ENCODE data around the gene DGCR2. TPM values are rescaled to one million over a fixed set of nuclear protein-coding genes. Genes with fewer than 3 reads are reported as not detected.

Gene DGCR2
- total and polyA plus RNA-seq, 2 donors from 2014 or later, result 37.5 to 67.7 TPM

DNA sequence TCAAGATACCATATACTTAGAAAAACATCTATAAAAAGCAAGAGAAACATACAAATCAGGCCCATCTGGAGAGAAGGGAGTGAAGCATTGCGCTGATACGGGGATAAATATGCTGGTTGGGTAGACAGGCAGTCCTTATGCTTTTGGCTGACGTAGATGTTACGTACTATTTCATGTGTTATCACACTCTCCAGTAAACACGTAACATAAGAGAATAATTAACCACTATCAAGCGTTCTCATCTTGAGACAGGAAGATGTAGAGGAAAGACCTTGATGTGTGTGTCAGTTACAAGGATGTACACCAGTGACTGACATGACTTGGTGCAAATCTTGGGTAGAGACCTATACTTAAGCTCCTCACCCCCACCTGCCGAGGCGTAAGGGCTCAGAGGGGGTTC is 99.5 kb downstream of the DGCR2 start:
- Histone ChIP-seq H3K9me3 (ENCODE audit: control insufficient read depth in 2 of 3, insufficient read depth in 1 of 3, low read length in 3 of 3) (no peaks in the 10 kb centered on the region), H3K4me3 (ENCODE audit: low read length in 3 of 3) (no peak overlapping the region), H3K9ac (ENCODE audit: low read length in 3 of 3) (no peak overlapping the region), H3K36me3 (ENCODE audit: control insufficient read depth in 2 of 3, insufficient read depth in 3 of 3, low read length in 3 of 3) (no peaks in the 10 kb centered on the region), H3K4me1 (ENCODE audit: control insufficient read depth in 2 of 3, insufficient read depth in 2 of 3, low read depth in 1 of 3, low read length in 3 of 3) (no peaks in the 10 kb centered on the region), H3K27me3 (ENCODE audit: control insufficient read depth, insufficient read depth, low read length) (no peaks in the 10 kb centered on the region), H3K27ac (ENCODE audit: low read depth in 2 of 2, low read length in 2 of 2) (no peak overlapping the region)
- intact Hi-C loops (cut with DNase I), result no loop called here
- FAIRE-seq, result no peak
- no peak for DNase-seq
- no peak for TF ChIP-seq CTCF (IDR thresholded peaks at IDR 0.05; ENCODE audit: borderline replicate concordance, extremely low read depth, insufficient read depth)

GRCh38 chr22:19019679-19020032 is 102.6 kb downstream of the DGCR2 start:
- FAIRE-seq (no peak), DNase-seq (peak in 1 of 5 donors; percentile 39)
- no peaks in the 10 kb centered on the region for H3K36me3 ChIP-seq (ENCODE audit: control insufficient read depth in 2 of 3, insufficient read depth in 3 of 3, low read length in 3 of 3)
- no peaks in the 10 kb centered on the region for H3K27me3 ChIP-seq (ENCODE audit: control insufficient read depth, insufficient read depth, low read length)
- no peak for TF ChIP-seq CTCF (IDR thresholded peaks at IDR 0.05; ENCODE audit: borderline replicate concordance, extremely low read depth, insufficient read depth)
- no peak overlapping the region for H3K27ac ChIP-seq (ENCODE audit: low read depth in 2 of 2, low read length in 2 of 2)
- H3K4me3 ChIP-seq (ENCODE audit: low read length in 3 of 3), result no peak overlapping the region
- no peaks in the 10 kb centered on the region for H3K4me1 ChIP-seq (ENCODE audit: control insufficient read depth in 2 of 3, insufficient read depth in 2 of 3, low read depth in 1 of 3, low read length in 3 of 3)
- no peak overlapping the region for H3K9ac ChIP-seq (ENCODE audit: low read length in 3 of 3)
- intact Hi-C loops (cut with DNase I), result no loop called here
- no peaks in the 10 kb centered on the region for H3K9me3 ChIP-seq (ENCODE audit: control insufficient read depth in 2 of 3, insufficient read depth in 1 of 3, low read length in 3 of 3)

DNA sequence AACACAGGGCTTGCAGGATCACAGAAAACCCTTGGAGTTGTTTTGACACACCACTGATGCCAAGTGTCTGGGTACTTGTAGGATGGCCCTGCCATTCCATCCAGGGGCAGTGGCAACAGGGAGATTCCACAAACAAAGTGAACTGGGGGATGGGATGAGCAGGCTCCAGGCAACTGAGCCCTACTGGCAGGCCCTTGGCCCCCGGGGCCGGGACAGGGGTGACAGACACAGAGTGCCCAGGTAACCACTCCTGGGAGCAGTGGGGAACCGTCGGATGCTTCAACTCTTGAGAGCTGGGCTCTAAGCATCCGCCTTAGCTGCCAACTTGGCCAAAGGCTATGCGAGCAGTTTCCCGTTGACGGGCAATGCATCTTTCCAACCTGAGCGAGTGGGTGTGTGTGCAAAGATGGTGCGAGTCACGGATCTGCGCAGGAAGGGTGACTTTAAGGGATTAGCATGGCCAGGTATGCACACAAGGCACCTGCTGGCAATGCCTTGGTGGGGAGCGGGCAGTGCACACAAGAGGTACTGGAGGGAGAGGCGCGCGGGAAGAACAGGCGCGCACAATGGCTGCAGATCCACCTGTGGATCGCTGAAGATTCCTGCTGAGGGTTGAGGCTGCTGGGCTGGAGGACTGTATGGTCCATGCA is 103.1 kb downstream of the DGCR2 start:
- H3K27ac ChIP-seq (ENCODE audit: low read depth in 2 of 2, low read length in 2 of 2), result no peak overlapping the region
- no peaks in the 10 kb centered on the region for H3K9me3 ChIP-seq (ENCODE audit: control insufficient read depth in 2 of 3, insufficient read depth in 1 of 3, low read length in 3 of 3)
- no peaks in the 10 kb centered on the region for H3K36me3 ChIP-seq (ENCODE audit: control insufficient read depth in 2 of 3, insufficient read depth in 3 of 3, low read length in 3 of 3)
- no peak for TF ChIP-seq CTCF (IDR thresholded peaks at IDR 0.05; ENCODE audit: borderline replicate concordance, extremely low read depth, insufficient read depth)
- no peaks in the 10 kb centered on the region for H3K4me1 ChIP-seq (ENCODE audit: control insufficient read depth in 2 of 3, insufficient read depth in 2 of 3, low read depth in 1 of 3, low read length in 3 of 3)
- no peak for FAIRE-seq
- no peak overlapping the region for H3K9ac ChIP-seq (ENCODE audit: low read length in 3 of 3)
- H3K4me3 ChIP-seq (ENCODE audit: low read length in 3 of 3), result no peak overlapping the region
- H3K27me3 ChIP-seq (ENCODE audit: control insufficient read depth, insufficient read depth, low read length), result no peaks in the 10 kb centered on the region
- DNase-seq, result no peak
- intact Hi-C loops (cut with DNase I), result no loop called here

DNA sequence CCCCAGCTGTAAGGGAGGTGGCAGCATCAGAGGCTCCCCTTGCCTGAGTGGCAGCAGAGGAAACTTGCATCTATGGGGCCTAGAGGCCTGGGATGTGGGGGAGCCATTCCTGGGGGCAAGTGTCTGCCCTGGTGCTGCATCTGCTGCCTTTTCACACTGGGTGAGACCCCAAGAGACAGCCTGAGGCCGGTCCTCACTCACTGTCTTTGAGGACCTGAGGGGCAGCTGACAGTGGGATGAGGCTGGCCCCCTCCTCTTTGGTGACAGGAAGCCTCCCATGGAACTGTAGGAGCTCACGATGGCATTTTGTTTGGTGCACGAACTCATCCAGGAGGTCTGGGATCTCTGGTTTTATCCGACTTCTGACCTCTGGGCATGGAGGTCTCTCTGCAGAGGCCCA is 104.0 kb downstream of the DGCR2 start:
- no peaks in the 10 kb centered on the region for H3K4me1 ChIP-seq (ENCODE audit: control insufficient read depth in 2 of 3, insufficient read depth in 2 of 3, low read depth in 1 of 3, low read length in 3 of 3)
- intact Hi-C loops (cut with DNase I), result no loop called here
- no peaks in the 10 kb centered on the region for H3K9me3 ChIP-seq (ENCODE audit: control insufficient read depth in 2 of 3, insufficient read depth in 1 of 3, low read length in 3 of 3)
- H3K27me3 ChIP-seq (ENCODE audit: control insufficient read depth, insufficient read depth, low read length), result no peaks in the 10 kb centered on the region
- no peak for TF ChIP-seq CTCF (IDR thresholded peaks at IDR 0.05; ENCODE audit: borderline replicate concordance, extremely low read depth, insufficient read depth)
- no peak for DNase-seq
- no peak overlapping the region for H3K27ac ChIP-seq (ENCODE audit: low read depth in 2 of 2, low read length in 2 of 2)
- no peaks in the 10 kb centered on the region for H3K36me3 ChIP-seq (ENCODE audit: control insufficient read depth in 2 of 3, insufficient read depth in 3 of 3, low read length in 3 of 3)
- no peak overlapping the region for H3K9ac ChIP-seq (ENCODE audit: low read length in 3 of 3)
- H3K4me3 ChIP-seq (ENCODE audit: low read length in 3 of 3), result no peak overlapping the region
- no peak for FAIRE-seq

All from kidney (tissue), 14 donors.